Measurements from ENCODE around the gene SPRED2. TPM values are rescaled to one million over a fixed set of nuclear protein-coding genes. Genes with fewer than 3 reads are reported as not detected.

SPRED2 gene
- polyA plus RNA-seq, 1 donor from 2014 or later, result 5.3 TPM

DNA sequence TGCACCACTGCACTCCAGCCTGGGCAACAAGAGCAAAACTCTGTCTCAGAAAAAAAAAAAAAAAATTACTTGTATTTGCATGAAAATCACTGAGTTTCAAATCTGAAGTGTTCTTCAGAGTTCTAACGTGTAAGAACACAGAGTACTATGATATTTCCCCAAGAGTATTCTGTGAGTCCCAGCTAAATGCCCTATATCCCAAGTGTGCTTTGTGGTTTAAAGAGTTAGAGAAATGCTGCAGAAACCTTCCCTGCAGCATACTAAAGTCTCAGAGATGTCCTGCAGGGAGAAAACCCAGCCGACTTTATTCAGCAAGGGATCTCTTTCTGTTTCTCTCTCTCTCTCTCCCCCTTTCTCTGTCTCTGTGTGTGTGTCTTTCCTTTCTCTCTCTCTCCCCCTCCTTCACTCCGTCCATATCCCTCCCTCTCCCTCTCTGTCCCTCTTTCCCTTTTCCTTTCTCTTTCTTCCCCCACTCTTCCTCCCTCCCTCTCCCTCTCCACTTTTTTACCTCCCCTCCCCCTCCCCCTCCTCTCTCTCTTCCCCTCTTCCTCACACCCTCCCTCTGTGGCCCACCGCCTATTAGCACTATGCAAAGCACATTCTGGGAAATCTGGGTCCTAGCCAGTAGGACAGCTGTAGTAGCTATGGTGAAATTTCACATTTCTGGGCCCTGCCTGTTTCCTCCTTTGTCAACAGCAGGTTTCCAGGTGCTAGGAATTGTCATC lies 150.6 kb downstream of the SPRED2 start:
- H3K79me2 ChIP-seq (replicated peaks; ENCODE audit: insufficient read depth, low read length), result no peaks in the 10 kb centered on the region
- TF ChIP-seq TAF1 (IDR thresholded peaks at IDR 0.05; ENCODE audit: low read depth) (no peak), POLR2AphosphoS5 (IDR thresholded peaks at IDR 0.05) (no peak), CTCF (IDR thresholded peaks at IDR 0.05; ENCODE audit: poor library complexity, severe bottlenecking) (no peak), EP300 (conservative IDR thresholded peaks at IDR 0.05; ENCODE audit: poor library complexity, severe bottlenecking) (no peak), RAD21 (conservative IDR thresholded peaks at IDR 0.05) (no peak), MXI1 (conservative IDR thresholded peaks at IDR 0.05; ENCODE audit: poor library complexity, severe bottlenecking) (no peak), SMC3 (conservative IDR thresholded peaks at IDR 0.05; ENCODE audit: poor library complexity) (no peak), EZH2 (IDR thresholded peaks at IDR 0.05; ENCODE audit: borderline replicate concordance, insufficient read depth, low read length, poor library complexity, severe bottlenecking) (no peak)
- TF ChIP-seq, protein P1, sequence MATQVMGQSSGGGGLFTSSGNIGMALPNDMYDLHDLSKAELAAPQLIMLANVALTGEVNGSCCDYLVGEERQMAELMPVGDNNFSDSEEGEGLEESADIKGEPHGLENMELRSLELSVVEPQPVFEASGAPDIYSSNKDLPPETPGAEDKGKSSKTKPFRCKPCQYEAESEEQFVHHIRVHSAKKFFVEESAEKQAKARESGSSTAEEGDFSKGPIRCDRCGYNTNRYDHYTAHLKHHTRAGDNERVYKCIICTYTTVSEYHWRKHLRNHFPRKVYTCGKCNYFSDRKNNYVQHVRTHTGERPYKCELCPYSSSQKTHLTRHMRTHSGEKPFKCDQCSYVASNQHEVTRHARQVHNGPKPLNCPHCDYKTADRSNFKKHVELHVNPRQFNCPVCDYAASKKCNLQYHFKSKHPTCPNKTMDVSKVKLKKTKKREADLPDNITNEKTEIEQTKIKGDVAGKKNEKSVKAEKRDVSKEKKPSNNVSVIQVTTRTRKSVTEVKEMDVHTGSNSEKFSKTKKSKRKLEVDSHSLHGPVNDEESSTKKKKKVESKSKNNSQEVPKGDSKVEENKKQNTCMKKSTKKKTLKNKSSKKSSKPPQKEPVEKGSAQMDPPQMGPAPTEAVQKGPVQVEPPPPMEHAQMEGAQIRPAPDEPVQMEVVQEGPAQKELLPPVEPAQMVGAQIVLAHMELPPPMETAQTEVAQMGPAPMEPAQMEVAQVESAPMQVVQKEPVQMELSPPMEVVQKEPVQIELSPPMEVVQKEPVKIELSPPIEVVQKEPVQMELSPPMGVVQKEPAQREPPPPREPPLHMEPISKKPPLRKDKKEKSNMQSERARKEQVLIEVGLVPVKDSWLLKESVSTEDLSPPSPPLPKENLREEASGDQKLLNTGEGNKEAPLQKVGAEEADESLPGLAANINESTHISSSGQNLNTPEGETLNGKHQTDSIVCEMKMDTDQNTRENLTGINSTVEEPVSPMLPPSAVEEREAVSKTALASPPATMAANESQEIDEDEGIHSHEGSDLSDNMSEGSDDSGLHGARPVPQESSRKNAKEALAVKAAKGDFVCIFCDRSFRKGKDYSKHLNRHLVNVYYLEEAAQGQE (IDR thresholded peaks at IDR 0.05; ENCODE audit: borderline replicate concordance), result no peak
- H4K20me1 ChIP-seq (ENCODE audit: insufficient read depth), result no peaks in the 10 kb centered on the region
- no peak overlapping the region for H3K9ac ChIP-seq (ENCODE audit: low read length)
- no peaks in the 10 kb centered on the region for H3K36me3 ChIP-seq (ENCODE audit: insufficient read depth, low read length)
- H3K9me3 ChIP-seq (ENCODE audit: low read length), result no peaks in the 10 kb centered on the region
- H3K4me3 ChIP-seq (ENCODE audit: low read length), result no peak overlapping the region
- no peak overlapping the region for H2AFZ ChIP-seq (ENCODE audit: low read depth, low read length)
- H3K27ac ChIP-seq (ENCODE audit: low read length), result no peak overlapping the region
- H3F3A ChIP-seq (ENCODE audit: insufficient read depth, low read length, poor library complexity, severe bottlenecking), result no peaks in the 10 kb centered on the region
- no peaks in the 10 kb centered on the region for H3K27me3 ChIP-seq (ENCODE audit: insufficient read depth, low read depth, low read length)
- H3K9me2 ChIP-seq (ENCODE audit: insufficient read depth, low read length), result no peaks in the 10 kb centered on the region
- H3K4me2 ChIP-seq (ENCODE audit: low read length), result no peak overlapping the region

GRCh38 chr2:65279756-65280155 lies 152.6 kb downstream of the SPRED2 start:
- H3K27me3 ChIP-seq (ENCODE audit: insufficient read depth, low read depth, low read length), result no peaks in the 10 kb centered on the region
- no peak overlapping the region for H3K9ac ChIP-seq (ENCODE audit: low read length)
- H3K9me2 ChIP-seq (ENCODE audit: insufficient read depth, low read length), result no peaks in the 10 kb centered on the region
- H2AFZ ChIP-seq (ENCODE audit: low read depth, low read length), result no peak overlapping the region
- no peaks in the 10 kb centered on the region for H3K79me2 ChIP-seq (replicated peaks; ENCODE audit: insufficient read depth, low read length)
- H3K4me3 ChIP-seq (ENCODE audit: low read length), result no peak overlapping the region
- H3K36me3 ChIP-seq (ENCODE audit: insufficient read depth, low read length), result no peaks in the 10 kb centered on the region
- no peaks in the 10 kb centered on the region for H3F3A ChIP-seq (ENCODE audit: insufficient read depth, low read length, poor library complexity, severe bottlenecking)
- no peaks in the 10 kb centered on the region for H4K20me1 ChIP-seq (ENCODE audit: insufficient read depth)
- H3K9me3 ChIP-seq (ENCODE audit: low read length), result no peaks in the 10 kb centered on the region
- TF ChIP-seq CTCF (IDR thresholded peaks at IDR 0.05; ENCODE audit: poor library complexity, severe bottlenecking) (no peak), TAF1 (IDR thresholded peaks at IDR 0.05; ENCODE audit: low read depth) (no peak), SMC3 (conservative IDR thresholded peaks at IDR 0.05; ENCODE audit: poor library complexity) (no peak), MXI1 (conservative IDR thresholded peaks at IDR 0.05; ENCODE audit: poor library complexity, severe bottlenecking) (no peak), RAD21 (conservative IDR thresholded peaks at IDR 0.05) (no peak), EZH2 (IDR thresholded peaks at IDR 0.05; ENCODE audit: borderline replicate concordance, insufficient read depth, low read length, poor library complexity, severe bottlenecking) (no peak), POLR2AphosphoS5 (IDR thresholded peaks at IDR 0.05) (no peak), EP300 (conservative IDR thresholded peaks at IDR 0.05; ENCODE audit: poor library complexity, severe bottlenecking) (no peak)
- TF ChIP-seq, protein P1 (IDR thresholded peaks at IDR 0.05; ENCODE audit: borderline replicate concordance), result no peak
- no peak overlapping the region for H3K27ac ChIP-seq (ENCODE audit: low read length)
- no peak overlapping the region for H3K4me2 ChIP-seq (ENCODE audit: low read length)
